Activated CD4-positive, alpha-beta T cell treated with anti-CD3 and anti-CD28 coated beads, Interleukin-2, amount 50 U/mL, for 4 hours (primary cell): ENCODE results near the gene ZKSCAN5.
"Not testable (repeated sequence)": the region's sequence is repeated elsewhere in the genome, so short reads cannot be mapped to it uniquely, and the experiment has no call there.

Experiments used
- DNase-seq, 2 experiments: peaks; one replicate each; pipeline ENCODE4 v3.0.0-alpha.2; 2020

The ZKSCAN5 gene

DNA sequence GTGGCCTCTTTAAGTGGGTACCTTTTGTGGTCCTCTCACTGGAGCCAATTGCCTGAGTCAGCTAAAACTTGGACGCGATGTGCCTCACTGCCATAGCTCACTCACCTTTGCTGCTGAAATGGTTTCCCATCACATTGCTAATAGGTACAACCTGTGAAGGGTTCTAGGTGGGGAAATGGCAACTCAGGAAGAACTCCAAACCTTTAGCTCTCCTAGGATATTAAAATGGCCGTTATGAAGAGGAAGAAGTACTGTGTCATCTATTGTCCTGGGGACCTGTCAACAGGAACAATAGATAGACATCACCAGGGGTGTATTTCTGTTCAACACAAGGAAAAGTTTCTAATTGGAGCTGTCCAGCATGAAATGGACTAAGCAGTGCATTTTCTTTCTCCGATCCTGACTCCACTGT is 52.7 kb downstream of the ZKSCAN5 start:
- DNase-seq = no peak

DNA sequence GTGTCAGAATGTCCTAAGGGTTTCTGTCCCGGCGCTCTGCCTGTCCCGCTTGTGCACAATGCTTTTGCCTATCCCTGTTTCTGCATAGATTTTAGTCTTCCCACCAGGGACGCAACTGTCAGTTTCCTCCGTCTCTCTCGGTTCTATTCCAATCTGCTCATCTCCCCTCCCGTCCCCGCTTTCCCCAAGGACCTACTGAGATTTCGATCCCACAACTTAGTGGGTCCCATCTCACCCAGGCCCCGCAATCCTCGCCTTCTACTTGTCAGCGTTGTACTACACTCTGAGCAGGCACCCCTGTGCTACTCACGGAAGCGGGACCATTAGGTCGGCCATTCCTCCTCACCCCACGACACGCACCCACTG is 53.5 kb downstream of the ZKSCAN5 start:
- no peak for DNase-seq

DNA sequence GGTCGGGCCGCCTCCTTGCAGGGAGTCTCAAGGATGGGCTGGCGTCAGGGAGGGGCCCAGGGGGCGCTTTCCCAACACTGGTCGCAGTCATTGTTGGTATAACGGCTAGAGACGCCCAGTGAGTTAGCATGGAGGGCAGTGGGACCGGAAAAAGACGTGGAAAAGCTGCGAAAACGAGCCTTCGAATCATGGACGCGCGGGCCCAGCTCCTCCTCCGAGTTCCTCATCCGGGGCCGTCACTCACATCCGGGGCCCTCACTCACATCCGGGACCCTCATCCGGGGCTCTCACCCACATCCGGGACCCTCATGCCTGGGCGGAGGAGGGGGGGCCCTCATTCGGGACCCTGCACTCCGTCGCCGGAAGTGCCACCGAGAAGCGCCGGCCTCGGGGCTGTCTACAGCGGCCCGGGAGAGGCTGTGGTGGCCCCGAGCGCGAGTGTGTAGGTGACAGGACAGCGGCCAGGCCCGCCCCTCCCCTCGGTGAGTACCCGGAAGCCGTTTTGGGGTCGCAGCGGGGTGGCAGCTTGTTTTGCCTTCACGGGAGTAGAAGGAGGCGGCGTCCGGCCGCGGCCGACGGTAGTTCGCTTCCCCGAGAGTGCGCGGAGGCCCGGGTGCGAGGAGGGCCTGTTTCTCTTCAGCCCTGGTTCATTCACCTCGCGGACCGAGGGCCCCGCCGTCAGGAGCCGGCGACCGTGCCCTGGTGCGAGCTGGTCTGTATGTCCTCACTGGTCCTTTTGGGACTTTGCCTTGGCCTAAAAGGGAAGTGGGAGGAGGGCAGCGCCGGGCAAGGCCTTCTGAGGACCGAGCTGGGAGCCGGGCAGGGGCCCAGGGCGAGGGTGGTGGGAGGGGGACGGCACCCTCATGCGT is 54.1 kb downstream of the ZKSCAN5 start, which contains the start of gene ZNF655:
Gene ZNF655, plus strand, starts transcription at position 337 of the 869 bp plus-strand sequence. CDS start 1,918 bp downstream, outside the sequence.
- peak; percentile 82 to 83 for DNase-seq

DNA sequence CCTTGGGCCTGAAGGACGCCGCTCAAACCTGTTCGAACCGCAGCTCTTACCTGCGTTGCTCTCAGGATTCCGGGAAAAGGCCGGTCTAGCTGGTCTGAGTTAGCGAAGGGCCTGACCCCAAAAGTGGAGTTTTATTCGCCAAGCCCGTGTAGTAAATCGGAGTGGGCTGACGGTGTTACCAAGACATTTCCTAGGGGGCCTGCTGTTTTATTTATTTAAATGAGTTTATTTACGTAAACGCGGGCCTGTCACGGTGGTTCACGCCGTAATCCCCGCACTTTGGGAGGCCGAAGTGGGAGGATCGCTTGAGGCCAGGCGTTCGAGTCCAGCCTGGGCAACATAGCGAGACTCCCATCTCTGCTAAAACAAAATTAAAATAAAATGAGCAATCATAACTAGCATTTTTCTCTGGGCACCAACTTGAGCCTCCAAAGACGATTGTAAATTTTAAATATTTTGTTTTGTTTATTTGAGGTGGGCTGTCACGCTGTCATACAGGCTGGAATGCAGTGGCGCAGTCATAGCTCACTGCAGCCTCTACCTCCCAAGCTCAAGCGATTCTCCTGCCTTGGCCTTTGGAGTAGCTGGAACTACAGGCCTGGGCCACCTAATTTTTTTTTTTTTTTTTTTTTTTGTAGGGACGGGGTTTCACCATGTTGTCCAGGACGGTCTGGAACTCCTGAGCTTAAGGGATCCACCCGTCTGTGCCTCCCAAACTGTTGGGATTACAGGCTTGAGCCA is 54.9 kb downstream of the ZKSCAN5 start:
- DNase-seq = peak in 1 of 2 experiments; percentile 4

DNA sequence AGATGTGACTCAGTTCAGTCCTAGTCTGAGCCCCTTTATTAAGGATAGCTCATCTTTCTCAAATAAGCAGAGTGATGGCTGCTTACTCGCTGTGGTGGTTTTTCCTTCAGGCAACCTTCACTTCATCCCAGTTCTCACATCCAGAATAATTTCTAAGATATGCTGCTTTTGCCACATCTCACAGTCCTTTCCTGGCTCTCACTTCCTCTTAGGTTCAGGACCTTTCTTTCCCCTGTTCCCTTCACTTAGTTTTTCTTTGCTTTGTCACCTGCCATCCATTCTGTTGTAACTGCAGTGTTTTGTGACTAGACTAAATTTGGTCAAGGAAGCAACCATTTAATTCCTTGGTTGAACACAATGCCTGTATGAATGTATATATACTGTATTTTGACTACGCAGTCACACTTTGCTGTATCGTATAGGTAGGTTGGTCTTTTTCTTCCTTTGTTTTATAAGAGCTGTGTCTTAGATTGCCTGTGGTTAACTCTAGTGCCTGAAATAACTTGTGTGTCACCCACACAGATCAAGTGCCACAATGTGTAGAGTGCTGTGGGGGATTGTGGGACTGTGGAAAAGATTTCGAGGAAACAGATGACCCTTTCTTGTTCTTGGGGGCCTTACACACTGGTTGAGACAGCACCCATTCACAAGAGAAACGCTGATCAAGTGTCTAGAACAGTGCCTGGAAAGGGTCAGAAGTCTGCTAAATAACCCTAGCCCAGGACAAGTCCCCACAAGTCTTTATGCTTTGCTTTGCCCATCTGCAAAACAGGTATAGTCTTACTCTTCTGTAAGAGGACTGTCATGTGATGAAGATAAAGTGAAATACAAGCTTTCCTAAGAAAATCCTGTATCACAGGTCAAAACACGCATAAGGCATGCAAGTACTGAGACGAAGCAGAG is 56.6 kb downstream of the ZKSCAN5 start:
- no peak for DNase-seq

DNA sequence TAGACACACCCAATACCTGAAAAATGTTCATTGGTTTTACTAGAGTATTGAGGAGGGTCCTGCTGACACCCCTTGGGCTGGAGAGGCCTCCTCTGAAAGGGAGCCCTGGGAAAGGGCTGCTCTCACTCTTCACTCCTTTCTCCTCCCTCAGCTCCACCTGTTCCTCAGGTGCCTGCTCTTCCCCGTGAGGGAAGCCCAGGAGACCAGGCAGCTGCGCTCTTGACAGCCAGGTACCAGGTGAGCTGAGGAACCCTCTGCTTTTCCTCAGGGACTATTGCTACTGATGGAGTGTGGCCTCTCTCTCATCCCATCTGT is 57.2 kb downstream of the ZKSCAN5 start:
- no peak for DNase-seq

DNA sequence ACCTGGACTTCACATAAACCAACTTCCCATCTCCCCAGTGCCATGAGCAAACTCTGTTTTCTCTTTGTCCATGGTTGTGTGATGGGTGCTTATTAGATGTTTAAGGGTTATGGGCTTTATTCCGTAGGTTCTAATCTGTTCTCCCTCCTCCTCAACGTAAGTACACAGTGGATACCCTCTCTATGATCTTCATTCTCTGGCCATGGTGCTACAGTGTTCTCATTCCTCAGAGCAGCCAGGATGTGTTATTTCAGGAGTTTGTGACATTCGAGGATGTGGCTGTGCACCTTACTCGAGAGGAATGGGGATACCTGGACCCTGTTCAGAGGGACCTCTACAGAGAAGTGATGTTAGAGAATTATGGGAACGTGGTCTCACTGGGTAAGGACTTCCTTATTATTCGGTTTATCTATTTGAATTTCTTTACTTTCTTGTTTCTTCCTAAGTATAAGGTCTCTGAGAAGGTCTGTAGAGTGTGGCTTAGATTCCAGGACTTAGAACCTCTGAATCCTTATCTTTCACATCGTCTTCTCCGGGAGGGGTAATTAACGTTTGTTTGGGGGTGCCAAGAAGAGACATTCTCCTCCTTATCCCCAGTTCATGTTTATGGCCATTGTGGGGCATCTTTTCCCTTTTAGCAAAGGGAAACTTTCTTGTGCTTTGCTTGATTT is 57.8 kb downstream of the ZKSCAN5 start:
- no peak for DNase-seq

DNA sequence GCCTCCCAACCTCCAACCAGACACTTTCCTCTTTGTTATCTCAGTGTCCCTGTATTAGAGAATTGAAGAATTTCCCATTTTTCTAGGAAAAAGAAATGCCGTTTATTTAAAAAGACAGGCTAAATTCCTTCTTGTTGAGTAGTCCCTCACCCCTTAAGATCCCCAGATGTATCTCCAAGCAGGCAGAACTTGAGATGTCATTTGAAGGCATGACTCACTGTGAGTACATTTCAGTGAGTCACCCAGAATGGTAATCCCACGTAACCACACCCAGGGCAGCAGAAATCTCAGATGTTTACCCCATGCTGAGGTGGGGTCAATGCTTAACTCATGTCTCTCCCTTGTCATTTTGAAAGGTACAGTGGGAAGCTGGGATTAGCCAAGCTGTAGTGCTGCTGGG is 58.4 kb downstream of the ZKSCAN5 start:
- peak; percentile 11 to 15 for DNase-seq

DNA sequence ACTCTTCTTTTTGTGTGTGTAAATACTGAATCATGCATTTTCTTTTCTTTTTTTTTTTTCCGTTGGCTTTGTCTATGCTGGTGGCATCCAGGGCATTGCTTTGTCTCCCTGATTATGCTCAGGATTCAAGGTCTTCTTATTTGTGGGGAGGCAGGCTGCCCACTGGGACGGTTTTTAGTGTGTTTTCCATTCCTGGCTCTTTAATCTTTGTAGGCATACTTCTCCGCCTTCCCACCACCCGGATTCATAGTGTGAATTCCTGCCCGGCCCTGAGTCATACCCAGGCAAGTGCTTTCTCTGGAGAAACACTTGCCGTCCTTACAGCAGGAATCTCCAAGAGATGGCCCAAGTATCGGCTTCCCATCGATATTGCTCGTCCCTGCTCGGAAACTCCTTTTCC is 59.2 kb downstream of the ZKSCAN5 start:
- no peak for DNase-seq

DNA sequence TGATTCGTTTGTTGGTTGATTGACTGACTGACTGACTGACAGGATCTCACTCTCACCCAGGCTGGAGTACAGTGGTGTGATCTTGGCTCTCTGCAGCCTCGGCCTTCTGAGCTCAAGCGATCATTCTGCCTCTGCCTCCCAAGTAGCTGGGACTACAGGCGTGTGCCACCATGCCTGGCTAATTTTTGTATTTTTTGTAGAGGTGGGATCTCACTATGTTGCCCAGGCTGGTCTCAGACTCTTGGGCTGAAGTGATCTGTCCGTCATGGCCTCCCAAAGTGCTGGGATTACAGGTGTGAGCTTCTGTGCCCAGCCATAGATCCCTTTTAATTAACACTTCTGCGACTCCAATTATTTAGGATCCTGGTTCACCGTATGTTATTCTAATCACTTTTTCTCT is 64.3 kb downstream of the ZKSCAN5 start:
- not testable (repeated sequence) for DNase-seq

DNA sequence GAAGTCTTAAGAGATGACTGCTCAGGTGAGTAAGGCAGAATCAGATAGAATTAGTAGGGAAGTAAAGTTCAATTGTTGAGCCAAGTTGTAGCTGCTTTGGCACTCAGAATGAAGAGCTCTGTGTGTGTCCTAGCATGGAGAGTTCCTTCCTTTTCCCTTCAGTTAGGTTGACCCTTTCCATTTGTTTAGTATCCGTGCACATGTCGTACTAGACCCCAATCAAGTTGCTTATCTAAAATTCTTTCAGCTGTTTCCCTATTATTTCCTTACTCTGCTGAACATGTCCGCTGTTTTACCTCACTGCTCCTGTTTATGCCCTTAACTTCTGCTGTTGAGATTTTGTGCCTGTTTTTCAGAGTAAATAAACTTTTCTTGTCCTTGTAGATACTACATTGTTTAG is 67.3 kb downstream of the ZKSCAN5 start:
- no peak for DNase-seq

DNA sequence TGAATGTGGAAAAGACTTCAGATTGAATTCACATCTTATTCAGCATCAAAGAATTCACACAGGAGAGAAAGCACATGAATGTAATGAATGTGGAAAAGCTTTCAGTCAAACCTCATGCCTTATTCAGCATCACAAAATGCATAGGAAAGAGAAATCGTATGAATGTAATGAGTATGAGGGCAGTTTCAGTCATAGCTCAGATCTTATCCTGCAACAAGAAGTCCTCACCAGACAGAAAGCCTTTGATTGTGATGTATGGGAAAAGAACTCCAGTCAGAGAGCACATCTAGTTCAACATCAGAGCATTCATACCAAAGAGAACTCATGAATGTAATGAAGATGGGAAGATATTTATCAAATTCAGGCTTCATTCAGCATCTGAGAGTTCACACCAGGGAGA is 68.8 kb downstream of the ZKSCAN5 start:
- no peak for DNase-seq

DNA sequence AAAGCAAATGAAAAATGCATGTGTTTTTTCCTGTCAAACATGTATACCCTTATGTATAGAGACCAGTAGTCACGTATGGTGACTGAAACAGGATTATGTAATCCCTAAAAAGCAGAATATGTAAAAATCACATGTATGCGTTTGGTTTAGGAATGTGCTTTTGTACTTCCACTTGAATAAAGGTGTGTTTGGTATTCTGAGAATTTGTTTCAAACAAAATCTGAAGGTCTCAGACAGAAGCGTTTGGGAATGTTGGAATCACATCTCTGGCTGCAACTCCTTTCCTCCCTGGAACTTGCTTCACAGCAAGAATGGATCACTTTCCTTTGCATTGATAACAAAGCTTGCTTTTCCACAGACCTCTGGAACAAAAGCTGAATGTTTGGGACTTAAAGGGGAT is 71.8 kb downstream of the ZKSCAN5 start:
- DNase-seq = no peak

DNA sequence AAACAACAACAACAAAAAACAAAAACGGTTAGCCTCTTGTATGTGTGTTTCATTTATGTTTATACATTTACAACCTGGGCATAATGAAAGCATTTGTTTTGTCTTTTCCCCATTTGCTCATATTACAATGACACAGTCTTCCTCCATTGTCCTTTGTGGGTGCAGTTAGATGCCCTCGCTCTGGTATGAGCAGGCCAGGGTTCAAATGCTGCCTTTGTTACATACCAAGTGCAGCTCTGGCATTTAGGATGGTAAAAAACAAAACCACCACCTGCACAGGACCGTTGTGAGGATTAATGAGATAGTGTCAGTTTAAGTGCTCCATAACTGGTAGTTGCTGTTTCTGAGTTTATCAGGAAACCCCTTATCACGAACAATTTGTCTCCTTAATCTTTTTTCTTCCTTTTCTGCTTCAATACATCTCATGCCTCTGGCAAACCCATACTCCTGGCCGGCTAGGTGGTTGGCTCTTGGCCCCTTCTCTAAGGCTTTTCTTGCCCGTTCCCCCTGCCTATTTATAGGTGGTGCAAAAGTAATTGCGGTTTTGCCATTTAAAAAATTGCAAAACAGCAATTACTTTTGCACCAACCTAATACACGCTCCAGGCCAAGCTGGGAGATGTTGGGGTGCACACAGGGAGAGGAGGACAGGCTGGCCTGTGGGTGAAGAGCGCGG is 75.0 kb downstream of the ZKSCAN5 start:
- DNase-seq = no peak

DNA sequence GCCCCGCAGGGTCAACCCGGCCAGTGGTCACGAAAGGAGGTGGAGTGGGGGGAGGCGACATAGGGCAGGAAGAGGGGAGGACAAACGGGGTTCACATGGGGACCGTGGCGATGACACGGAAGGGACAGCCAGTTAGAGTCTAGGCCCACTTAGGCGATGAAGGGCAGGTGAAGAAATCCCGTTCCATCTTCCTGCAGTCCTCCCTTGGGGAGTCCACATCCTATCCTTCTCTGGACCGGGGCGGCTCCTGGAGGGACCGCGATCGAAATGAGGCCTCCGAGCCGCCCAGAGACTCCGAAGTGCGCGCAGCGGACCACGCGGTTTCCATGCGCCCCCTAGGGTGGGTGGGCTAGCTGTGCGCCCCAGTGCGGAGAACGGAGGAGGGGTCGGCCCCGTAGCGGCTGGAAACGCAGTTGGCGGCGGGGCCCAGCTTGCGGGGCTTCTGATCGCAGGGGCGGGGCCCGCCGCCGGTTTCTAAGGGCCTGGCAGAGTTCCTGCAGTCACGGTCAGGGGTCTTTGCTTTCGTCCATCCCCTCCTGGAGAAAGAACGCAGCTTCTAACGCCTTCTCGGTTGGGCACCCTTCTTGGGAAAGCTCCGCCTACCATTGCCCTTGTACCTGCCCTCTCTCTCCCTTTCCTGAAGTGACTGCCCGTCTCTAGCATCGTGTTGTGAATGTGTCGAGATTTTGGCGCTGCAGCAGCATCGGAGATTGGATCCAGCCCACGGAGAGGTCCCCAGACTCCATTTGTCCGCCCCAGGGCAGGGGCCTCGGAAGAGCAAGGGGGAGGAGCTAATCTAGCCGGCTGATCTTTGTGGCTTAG is 75.7 kb downstream of the ZKSCAN5 start:
- peak; percentile 59 to 60 for DNase-seq

DNA sequence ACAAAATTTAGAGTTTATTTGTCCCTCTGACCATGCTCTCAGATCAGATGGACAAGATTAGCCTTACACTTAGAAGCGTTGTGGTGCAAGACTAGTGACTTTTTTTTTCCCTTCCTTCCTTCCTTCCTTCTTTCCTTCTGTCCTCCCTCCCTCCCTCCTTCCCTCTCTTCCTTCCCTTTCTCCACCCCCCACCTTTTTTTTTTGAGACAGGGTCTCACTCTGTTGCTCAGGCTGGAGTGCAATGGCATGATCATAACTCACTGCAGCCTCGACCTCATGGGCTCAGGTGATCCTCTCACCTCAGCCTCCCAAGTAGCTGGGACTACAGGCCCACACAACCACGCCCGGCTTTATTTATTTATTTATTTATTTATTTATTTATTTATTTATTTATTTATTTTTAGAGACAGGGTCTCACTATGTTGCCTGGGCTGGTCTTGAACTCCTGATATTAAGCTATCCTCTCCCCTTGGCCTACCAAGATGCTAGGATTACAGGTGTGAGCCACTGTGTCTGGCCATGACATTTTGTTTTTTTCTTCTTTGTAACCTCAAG is 76.4 kb downstream of the ZKSCAN5 start:
- DNase-seq = not testable (repeated sequence)
